ENCODE measurements around the gene IL17RE.
"Not testable (repeated sequence)": the region's sequence is repeated elsewhere in the genome, so short reads cannot be mapped to it uniquely, and the experiment has no call there.

Gene IL17RE, protein sequence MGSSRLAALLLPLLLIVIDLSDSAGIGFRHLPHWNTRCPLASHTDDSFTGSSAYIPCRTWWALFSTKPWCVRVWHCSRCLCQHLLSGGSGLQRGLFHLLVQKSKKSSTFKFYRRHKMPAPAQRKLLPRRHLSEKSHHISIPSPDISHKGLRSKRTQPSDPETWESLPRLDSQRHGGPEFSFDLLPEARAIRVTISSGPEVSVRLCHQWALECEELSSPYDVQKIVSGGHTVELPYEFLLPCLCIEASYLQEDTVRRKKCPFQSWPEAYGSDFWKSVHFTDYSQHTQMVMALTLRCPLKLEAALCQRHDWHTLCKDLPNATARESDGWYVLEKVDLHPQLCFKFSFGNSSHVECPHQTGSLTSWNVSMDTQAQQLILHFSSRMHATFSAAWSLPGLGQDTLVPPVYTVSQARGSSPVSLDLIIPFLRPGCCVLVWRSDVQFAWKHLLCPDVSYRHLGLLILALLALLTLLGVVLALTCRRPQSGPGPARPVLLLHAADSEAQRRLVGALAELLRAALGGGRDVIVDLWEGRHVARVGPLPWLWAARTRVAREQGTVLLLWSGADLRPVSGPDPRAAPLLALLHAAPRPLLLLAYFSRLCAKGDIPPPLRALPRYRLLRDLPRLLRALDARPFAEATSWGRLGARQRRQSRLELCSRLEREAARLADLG

DNA sequence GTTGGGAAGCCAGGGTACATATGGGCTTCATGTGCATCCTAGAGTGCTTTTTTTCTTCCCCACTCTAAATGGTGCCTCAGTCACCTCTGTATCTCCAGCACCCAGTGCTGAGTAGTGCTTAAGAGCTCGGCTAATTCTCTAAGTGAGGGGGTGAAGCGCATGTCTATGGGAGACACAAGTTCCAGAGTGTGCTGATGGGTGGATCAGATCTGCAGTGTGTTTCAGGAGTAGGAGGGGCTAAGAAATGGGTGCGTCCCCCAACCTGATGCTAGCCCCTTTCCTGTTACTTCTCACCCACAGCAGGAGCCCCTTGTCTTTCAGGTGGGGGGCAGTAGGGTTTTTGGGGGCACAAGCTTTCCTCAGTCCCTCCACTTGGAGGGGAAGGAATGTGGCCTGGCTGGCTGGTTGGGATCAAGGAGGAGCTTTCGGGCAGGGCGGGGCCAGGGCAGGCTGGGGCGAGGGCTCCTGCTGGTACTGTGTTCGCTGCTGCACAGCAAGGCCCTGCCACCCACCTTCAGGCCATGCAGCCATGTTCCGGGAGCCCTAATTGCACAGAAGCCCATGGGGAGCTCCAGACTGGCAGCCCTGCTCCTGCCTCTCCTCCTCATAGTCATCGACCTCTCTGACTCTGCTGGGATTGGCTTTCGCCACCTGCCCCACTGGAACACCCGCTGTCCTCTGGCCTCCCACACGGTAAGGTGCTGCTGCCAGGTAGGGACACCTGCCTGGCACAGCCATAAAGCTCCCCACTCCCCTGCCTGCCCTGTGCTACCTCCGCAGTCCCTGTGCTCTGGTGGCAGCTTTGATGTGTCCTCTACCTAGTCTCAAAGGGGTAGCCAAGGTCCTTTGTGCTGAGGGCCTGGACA is at the start of gene IL17RE:
IL17RE (plus strand) TSS at position 477 of the 866 bp plus-strand sequence; CDS start at position 562, 85 bp downstream.
- no peak for DNase-seq (ENCODE audit: low read depth)
- TF ChIP-seq, protein P1, sequence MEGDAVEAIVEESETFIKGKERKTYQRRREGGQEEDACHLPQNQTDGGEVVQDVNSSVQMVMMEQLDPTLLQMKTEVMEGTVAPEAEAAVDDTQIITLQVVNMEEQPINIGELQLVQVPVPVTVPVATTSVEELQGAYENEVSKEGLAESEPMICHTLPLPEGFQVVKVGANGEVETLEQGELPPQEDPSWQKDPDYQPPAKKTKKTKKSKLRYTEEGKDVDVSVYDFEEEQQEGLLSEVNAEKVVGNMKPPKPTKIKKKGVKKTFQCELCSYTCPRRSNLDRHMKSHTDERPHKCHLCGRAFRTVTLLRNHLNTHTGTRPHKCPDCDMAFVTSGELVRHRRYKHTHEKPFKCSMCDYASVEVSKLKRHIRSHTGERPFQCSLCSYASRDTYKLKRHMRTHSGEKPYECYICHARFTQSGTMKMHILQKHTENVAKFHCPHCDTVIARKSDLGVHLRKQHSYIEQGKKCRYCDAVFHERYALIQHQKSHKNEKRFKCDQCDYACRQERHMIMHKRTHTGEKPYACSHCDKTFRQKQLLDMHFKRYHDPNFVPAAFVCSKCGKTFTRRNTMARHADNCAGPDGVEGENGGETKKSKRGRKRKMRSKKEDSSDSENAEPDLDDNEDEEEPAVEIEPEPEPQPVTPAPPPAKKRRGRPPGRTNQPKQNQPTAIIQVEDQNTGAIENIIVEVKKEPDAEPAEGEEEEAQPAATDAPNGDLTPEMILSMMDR (IDR thresholded peaks at IDR 0.05; ENCODE audit: control insufficient read depth, insufficient read depth, low read depth, low read length, missing control alignments), result no peak
- H3K4me3 ChIP-seq (ENCODE audit: control insufficient read depth, low read depth, low read length), result no peak within 1 kb of the TSS

DNA sequence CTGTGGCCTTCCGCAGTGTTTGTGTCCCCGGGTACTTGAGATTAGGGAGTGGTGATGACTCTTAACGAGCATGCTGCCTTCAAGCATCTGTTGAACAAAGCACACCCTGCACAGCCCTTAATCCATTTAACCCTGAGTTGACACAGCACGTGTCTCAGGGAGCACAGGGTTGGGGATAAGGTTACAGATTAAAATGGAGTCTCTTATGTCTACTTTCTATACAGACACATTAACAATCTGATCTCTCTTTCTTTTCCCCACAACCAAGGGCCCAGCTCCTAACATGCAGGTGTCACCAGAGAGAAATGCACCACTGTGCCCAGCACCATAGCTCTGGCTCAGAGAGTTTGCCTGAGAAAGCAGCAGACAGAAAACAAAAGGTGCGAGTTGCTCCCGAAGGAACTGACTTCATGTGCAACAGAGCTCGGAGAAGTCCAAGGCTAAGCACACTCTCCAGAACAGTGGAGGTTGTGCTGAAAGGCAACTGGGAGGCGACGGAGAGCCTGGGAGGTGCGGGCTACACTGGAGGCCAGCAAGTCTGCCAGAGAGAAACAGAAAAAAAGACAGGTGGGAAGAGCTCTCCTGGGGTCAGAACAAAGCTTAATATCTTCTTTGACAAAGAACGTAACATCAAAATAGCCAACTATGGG is 48.2 kb upstream of the IL17RE start:
- DNase-seq (ENCODE audit: low read depth); H3K4me3 ChIP-seq (ENCODE audit: control insufficient read depth, low read depth, low read length): not testable (repeated sequence)

DNA sequence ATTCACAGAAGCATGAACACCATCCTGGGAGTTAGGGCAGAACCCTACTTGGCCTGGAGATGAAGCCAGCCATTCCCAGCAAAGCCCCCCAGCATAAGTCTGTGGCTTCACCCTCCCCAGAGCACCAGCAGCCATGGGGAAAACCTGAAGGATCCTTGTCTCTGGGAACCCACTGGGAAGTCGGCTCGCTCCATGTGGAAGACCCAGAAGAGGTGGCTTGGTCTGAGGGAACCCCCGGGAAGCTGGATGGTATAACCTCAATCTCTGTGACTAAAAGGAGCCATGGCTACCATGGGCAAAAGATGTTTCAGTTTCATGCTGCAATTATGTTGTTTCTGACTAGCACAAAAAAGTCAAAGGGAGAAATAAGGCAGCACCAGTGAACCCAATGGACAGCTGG is 47.1 kb upstream of the IL17RE start:
- no peak for DNase-seq (ENCODE audit: low read depth)
- TF ChIP-seq, protein P1 (IDR thresholded peaks at IDR 0.05; ENCODE audit: control insufficient read depth, insufficient read depth, low read depth, low read length, missing control alignments), result no peak
- H3K4me3 ChIP-seq (ENCODE audit: control insufficient read depth, low read depth, low read length), result no peak overlapping the region

DNA sequence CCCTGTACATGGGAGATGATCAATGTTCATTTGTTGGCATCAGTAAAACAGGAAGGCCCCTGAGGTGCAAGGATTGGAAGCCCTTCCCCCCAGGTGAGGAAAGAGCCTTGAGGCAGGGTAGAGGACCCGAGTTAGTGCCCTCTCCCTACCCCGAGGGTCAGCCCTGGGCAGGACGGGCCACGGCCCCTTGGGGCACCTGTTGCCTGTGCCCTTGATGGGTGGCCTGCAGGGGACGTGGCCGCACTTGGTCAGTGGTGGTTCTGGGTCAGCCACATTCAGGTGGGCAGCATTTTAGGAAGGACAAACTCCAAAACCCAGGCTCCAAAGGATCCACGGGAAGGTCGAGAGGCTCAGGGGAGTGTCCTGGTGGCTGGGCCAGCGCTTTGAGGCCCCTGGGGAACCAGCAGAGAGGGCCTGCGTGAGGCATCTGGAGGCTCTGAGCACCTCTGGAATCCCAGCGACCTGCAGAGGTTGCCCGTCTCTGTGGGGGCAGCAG is 43.1 kb upstream of the IL17RE start:
- TF ChIP-seq, protein P1 (IDR thresholded peaks at IDR 0.05; ENCODE audit: control insufficient read depth, insufficient read depth, low read depth, low read length, missing control alignments), result no peak
- no peak overlapping the region for H3K4me3 ChIP-seq (ENCODE audit: control insufficient read depth, low read depth, low read length)
- DNase-seq (ENCODE audit: low read depth), result no peak

DNA sequence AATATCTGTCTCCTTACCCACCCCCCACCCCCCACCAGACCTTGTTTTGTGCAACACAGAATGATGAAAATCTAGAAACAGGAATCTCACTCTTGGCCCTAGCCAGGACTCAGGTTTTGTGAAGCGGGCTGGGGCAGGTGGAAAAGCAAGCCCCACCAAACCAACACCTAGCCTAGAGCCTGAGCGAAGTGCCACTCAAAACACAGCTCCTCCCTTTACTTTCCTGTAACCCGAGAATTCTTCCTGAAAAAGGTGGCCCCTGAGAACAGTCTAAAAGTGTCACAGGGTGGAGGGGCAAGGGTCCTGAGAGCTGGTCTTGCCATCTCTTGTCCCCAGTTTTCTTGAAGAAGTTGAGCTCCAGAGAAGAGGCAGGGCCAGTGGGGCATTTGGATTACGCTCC is 41.4 kb upstream of the IL17RE start:
- DNase-seq (ENCODE audit: low read depth), result no peak
- TF ChIP-seq, protein P1 (IDR thresholded peaks at IDR 0.05; ENCODE audit: control insufficient read depth, insufficient read depth, low read depth, low read length, missing control alignments), result no peak
- no peak overlapping the region for H3K4me3 ChIP-seq (ENCODE audit: control insufficient read depth, low read depth, low read length)

DNA sequence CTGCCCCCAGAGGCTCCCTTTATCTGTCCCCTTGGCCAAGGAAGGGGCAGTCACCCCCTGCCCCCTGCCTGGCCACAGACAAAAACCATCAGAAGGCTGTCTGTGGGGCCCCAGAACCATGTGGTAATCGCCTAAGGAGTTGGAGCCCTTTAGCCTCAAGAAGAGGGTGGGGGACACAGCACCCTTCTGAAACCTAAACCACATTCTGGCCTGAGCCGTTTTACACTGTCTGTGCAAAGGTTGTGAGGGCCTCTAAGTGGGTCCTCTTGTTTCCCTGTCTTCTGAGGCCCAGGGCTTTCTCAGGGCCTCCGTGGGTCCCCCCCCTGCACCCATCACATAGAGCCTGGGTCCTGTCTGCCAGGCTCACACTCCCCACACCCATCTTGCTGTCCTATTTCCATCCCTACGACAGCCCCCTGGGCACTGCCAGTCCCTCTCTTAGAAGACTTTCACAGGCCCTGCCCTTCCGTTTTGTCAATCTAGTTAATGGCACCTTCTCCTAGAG is 41.0 kb upstream of the IL17RE start:
- no peak for DNase-seq (ENCODE audit: low read depth)
- TF ChIP-seq, protein P1 (IDR thresholded peaks at IDR 0.05; ENCODE audit: control insufficient read depth, insufficient read depth, low read depth, low read length, missing control alignments), result no peak
- H3K4me3 ChIP-seq (ENCODE audit: control insufficient read depth, low read depth, low read length), result no peak overlapping the region
